Measurements from ENCODE around the gene OR2L5. TPM values are rescaled to one million over a fixed set of nuclear protein-coding genes. Genes with fewer than 3 reads are reported as not detected.

The OR2L5 gene
- total RNA-seq, 4 donors from 2014 or later: not detected

DNA sequence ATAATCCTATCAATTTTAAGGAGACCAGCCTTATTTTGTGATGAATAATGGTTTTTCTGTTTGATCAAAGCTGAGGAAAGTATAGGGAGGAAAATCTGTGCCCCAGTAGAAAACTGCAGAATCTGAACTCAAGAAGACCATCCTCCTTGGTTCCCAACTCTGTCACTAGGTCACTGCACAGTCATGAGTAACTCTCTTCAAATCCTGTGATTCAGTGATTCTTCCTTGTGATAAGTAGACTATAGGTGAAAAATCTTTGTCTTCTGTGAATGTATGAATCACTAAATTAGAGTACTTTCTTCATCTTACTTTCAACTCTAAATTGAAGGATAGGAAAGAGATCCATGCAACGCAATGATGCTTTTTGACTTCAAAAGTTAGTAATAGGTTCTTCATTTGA is 13.3 kb upstream of the OR2L5 start:
- WGBS, 2 donors: 85 to 95% methylated on average over 1 of the region's 1 CpG
- Histone ChIP-seq H3K9me3 (no peaks in the 10 kb centered on the region), H3K36me3 (no peaks in the 10 kb centered on the region), H3K4me3 (no peak overlapping the region), H3K4me1 (no peaks in the 10 kb centered on the region), H3K27me3 (no peaks in the 10 kb centered on the region), H3K27ac (no peak overlapping the region)
- intact Hi-C loops (cut with DNase I): no loop called here
- TF ChIP-seq, protein P1, sequence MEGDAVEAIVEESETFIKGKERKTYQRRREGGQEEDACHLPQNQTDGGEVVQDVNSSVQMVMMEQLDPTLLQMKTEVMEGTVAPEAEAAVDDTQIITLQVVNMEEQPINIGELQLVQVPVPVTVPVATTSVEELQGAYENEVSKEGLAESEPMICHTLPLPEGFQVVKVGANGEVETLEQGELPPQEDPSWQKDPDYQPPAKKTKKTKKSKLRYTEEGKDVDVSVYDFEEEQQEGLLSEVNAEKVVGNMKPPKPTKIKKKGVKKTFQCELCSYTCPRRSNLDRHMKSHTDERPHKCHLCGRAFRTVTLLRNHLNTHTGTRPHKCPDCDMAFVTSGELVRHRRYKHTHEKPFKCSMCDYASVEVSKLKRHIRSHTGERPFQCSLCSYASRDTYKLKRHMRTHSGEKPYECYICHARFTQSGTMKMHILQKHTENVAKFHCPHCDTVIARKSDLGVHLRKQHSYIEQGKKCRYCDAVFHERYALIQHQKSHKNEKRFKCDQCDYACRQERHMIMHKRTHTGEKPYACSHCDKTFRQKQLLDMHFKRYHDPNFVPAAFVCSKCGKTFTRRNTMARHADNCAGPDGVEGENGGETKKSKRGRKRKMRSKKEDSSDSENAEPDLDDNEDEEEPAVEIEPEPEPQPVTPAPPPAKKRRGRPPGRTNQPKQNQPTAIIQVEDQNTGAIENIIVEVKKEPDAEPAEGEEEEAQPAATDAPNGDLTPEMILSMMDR (IDR thresholded peaks at IDR 0.05): no peak
- no peak for TF ChIP-seq POLR2A (IDR thresholded peaks at IDR 0.05)
- DNase-seq: no peak

DNA sequence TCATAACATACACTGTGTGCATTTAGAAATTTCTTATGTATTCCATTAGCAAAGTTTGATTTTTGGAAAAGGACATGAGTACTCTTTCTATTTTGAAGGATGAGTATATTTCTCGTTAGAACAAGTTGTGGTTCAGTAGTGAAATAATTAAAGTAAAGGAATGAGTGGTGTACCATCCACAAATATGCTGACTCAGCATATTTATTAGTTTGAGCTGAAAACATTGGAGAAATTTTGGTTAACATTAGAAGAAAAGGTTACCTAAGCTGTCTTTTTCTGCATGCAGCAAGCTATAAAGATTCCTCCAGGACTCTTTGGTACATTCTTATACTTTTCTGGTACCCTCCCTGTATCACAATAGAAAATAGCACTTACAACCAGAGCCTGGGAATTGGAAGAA is 5.7 kb upstream of the OR2L5 start:
- Histone ChIP-seq H3K9me3 (peaks cover 0 to 26% (median 0%) of the 10 kb centered on the region in 3 donors), H3K4me3 (no peak overlapping the region), H3K27me3 (no peaks in the 10 kb centered on the region), H3K27ac (no peak overlapping the region), H3K36me3 (no peaks in the 10 kb centered on the region), H3K4me1 (no peaks in the 10 kb centered on the region)
- no peak for DNase-seq
- WGBS, 2 donors: 16 to 50% methylated on average over 1 of the region's 1 CpG
- intact Hi-C loops (cut with DNase I): no loop called here
- TF ChIP-seq, protein P1 (IDR thresholded peaks at IDR 0.05): no peak
- TF ChIP-seq POLR2A (IDR thresholded peaks at IDR 0.05): no peak

DNA sequence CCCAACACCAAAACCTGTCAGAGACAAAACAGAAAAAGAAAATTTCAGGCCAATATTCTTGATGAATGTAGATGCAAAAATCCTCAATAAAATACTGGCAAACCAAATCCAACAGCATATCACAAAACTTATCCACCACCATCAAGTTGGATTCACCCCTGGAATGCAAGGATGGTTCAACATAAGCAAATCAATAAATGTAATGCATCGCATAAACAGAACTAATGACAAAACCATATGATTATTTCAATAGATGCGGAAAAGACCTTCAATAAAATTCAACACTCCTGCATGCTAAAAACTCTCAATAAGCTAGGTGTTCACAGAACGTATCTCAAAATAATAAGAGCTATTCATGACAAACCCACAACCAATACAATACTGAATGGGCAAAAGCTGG is 3.8 kb upstream of the OR2L5 start:
- WGBS, 2 donors: 79 to 85% methylated on average over 3 of the region's 3 CpGs
- TF ChIP-seq POLR2A (IDR thresholded peaks at IDR 0.05): no peak
- TF ChIP-seq, protein P1 (IDR thresholded peaks at IDR 0.05): no peak
- intact Hi-C loops (cut with DNase I): no loop called here
- DNase-seq: no peak
- no peak overlapping the region for H3K27ac ChIP-seq
- peaks cover 0 to 26% (median 0%) of the 10 kb centered on the region in 3 donors for H3K9me3 ChIP-seq
- no peaks in the 10 kb centered on the region for H3K4me1 ChIP-seq
- H3K4me3 ChIP-seq: no peak overlapping the region
- H3K27me3 ChIP-seq: no peaks in the 10 kb centered on the region
- no peaks in the 10 kb centered on the region for H3K36me3 ChIP-seq

DNA sequence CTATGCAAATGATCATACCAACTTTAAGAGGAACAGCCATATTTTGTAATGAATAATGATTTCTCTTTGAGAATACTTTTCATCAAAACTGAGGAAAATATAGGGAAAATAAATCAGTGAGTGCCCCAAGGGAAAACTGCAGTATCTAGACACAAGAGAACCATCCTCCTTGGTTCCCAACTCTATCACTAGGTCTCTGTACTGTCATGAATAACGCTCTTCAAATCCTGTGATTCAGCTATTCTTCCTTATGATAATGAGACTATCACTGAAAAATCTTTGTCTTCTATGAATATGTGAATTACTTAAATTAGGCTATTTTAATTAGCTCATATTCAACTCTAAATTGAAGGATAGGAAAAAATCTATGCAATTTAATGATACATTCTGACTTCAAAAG is 2.3 kb downstream of the OR2L5 start:
- intact Hi-C loops (cut with DNase I): no loop called here
- 80 to 82% methylated on average over 1 of the region's 1 CpG for WGBS, 2 donors
- Histone ChIP-seq H3K36me3 (no peaks in the 10 kb centered on the region), H3K27ac (no peak overlapping the region), H3K4me3 (no peak overlapping the region), H3K9me3 (peaks cover 0 to 6% (median 0%) of the 10 kb centered on the region in 3 donors), H3K27me3 (no peaks in the 10 kb centered on the region), H3K4me1 (no peaks in the 10 kb centered on the region)
- TF ChIP-seq, protein P1 (IDR thresholded peaks at IDR 0.05): no peak
- no peak for TF ChIP-seq POLR2A (IDR thresholded peaks at IDR 0.05)
- DNase-seq: no peak

DNA sequence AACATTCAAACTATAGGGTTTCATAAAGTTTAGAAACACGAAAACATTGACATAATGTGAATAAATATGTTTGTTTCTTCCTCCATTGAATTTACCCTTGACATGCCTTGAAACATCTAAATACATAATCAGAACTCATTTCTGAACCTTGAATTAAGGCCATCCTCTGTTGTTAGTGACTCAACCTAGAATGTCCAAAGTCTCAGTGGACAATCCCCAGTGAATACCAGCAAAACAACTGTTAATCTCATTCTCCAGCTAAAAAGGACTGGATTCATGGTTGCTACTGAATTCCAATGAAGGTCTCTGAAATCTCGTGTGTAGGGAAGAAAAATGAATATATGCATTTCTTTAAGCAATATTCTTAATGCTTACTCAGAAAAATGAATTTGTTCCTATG is 16.3 kb downstream of the OR2L5 start, which contains the start of gene OR2L2:
Gene OR2L2 (plus strand): TSS at position 301 of the 400 bp plus-strand sequence. CDS start 8,198 bp downstream, outside the sequence.
- Histone ChIP-seq H3K36me3 (no peaks in the 10 kb centered on the region), H3K27ac (no peak within 1 kb of the TSS), H3K27me3 (no peaks in the 10 kb centered on the region), H3K4me3 (no peak within 1 kb of the TSS), H3K4me1 (no peaks in the 10 kb centered on the region), H3K9me3 (peaks cover 0 to 19% (median 5%) of the 10 kb centered on the region in 3 donors)
- DNase-seq: no peak
- intact Hi-C loops (cut with DNase I): no loop called here
- TF ChIP-seq POLR2A (IDR thresholded peaks at IDR 0.05): no peak
- TF ChIP-seq, protein P1 (IDR thresholded peaks at IDR 0.05): no peak
- WGBS, 2 donors: 13 to 38% methylated on average over 2 of the region's 2 CpGs

All from esophagus squamous epithelium (tissue), 5 donors.